SU-DHL-6 (cell line): ENCODE data around the gene CERS1.

Source experiments
- H2AFZ ChIP-seq: fragments of 200-600 bp; sonication (generic); 2 replicates; pipeline ENCODE4 v1.6.1; 2014; ENCODE audit warnings: low read depth, mild to moderate bottlenecking, moderate library complexity, mixed read lengths, antibody characterized with exemption, low read length; ENCODE audit not compliant: severe bottlenecking
- H3F3A ChIP-seq: fragments of 200-600 bp; shearing (Covaris generic); 2 replicates; pipeline ENCODE4 v1.6.0; 2016; ENCODE audit warnings: antibody characterized with exemption, mild to moderate bottlenecking; ENCODE audit not compliant: insufficient read depth
- H3K27ac ChIP-seq: fragments of 200-600 bp; sonication (generic); 2 replicates; pipeline ENCODE4 v1.5.1; 2016; ENCODE audit warnings: low read depth, mild to moderate bottlenecking, low read length, moderate library complexity, mixed read lengths
- H3K27me3 ChIP-seq: fragments of 200-600 bp; sonication (generic), shearing (Covaris generic); 2 replicates; pipeline ENCODE4 v1.6.0; 2014; ENCODE audit warnings: mild to moderate bottlenecking, low read length
- H3K36me3 ChIP-seq: fragments of 200-600 bp; sonication (generic); 2 replicates; pipeline ENCODE4 v1.6.1; 2014; ENCODE audit warnings: mild to moderate bottlenecking, low read length, mixed read lengths
- H3K4me2 ChIP-seq: fragments of 300-600, 200-600 bp; shearing (Covaris generic), sonication (generic); 2 replicates; pipeline ENCODE4 v1.6.0; 2014; ENCODE audit warnings: low read length, low read depth, mild to moderate bottlenecking; ENCODE audit not compliant: poor library complexity, severe bottlenecking
- H3K4me3 ChIP-seq: fragments of 200-600 bp; sonication (generic); 2 replicates; pipeline ENCODE4 v1.5.1; 2014; ENCODE audit warnings: antibody characterized with exemption, low read length, mild to moderate bottlenecking, mixed read lengths; ENCODE audit not compliant: insufficient read depth, poor library complexity, severe bottlenecking
- H3K79me2 ChIP-seq: fragments of 200-600 bp; sonication (generic); 2 replicates; pipeline ENCODE4 v1.6.1; 2014; ENCODE audit warnings: mild to moderate bottlenecking, low read length, moderate library complexity; ENCODE audit not compliant: insufficient read depth
- H3K9ac ChIP-seq: fragments of 200-600 bp; sonication (generic); 2 replicates; pipeline ENCODE4 v1.7.0; 2014; ENCODE audit warnings: mild to moderate bottlenecking, low read length
- H3K9me2 ChIP-seq: fragments of 200-600 bp; sonication (generic); replicated peaks from 2 replicates; pipeline ENCODE4 v1.6.1; 2014; ENCODE audit warnings: low read length; ENCODE audit not compliant: insufficient read depth
- H3K9me3 ChIP-seq: fragments of 200-600 bp; sonication (generic); 2 replicates; pipeline ENCODE4 v1.6.1; 2014; ENCODE audit warnings: low read length, mixed read lengths; ENCODE audit not compliant: insufficient read depth
- H4K20me1 ChIP-seq: fragments of 200-600 bp; sonication (generic); 2 replicates; pipeline ENCODE4 v1.6.1; 2014; ENCODE audit warnings: low read depth, mild to moderate bottlenecking, antibody characterized with exemption, low read length, moderate library complexity, mixed read lengths
- CTCF ChIP-seq: fragments of 200-600 bp; sonication (generic); IDR thresholded peaks from one replicate; pipeline ENCODE4 v1.5.1; 2017; ENCODE audit warnings: antibody characterized with exemption, mild to moderate bottlenecking, low read length, moderate library complexity; ENCODE audit not compliant: insufficient read depth, poor library complexity, severe bottlenecking
- EZH2phosphoT487 ChIP-seq: fragments of 200-600 bp; sonication (generic), shearing (Covaris generic); conservative IDR thresholded peaks from 2 replicates; pipeline ENCODE4 v1.6.1; 2018; ENCODE audit warnings: mild to moderate bottlenecking, antibody characterized with exemption, low read length, moderate library complexity, mixed read lengths

CERS1 gene

GRCh38 chr19:18848878-18849661 lies 46.9 kb downstream of the CERS1 start:
- no peaks in the 10 kb centered on the region for H3K27me3 ChIP-seq
- TF ChIP-seq EZH2phosphoT487 (no peak), CTCF (no peak)
- no peak overlapping the region for H3K4me3 ChIP-seq
- no peak overlapping the region for H2AFZ ChIP-seq
- H3K27ac ChIP-seq = no peak overlapping the region
- peaks cover 10% of the 10 kb centered on the region; the same call in 1 of the 2 replicates for H3K36me3 ChIP-seq
- H3K9me3 ChIP-seq = no peaks in the 10 kb centered on the region
- H4K20me1 ChIP-seq = peaks cover 9% of the 10 kb centered on the region; the same call in 1 of the 2 replicates
- H3K79me2 ChIP-seq = peaks cover 60% of the 10 kb centered on the region
- H3K4me2 ChIP-seq = no peak overlapping the region
- no peak overlapping the region for H3K9ac ChIP-seq
- H3F3A ChIP-seq = no peaks in the 10 kb centered on the region
- no peaks in the 10 kb centered on the region for H3K9me2 ChIP-seq

GRCh38 chr19:18847549-18848463 lies 48.2 kb downstream of the CERS1 start:
- H3K27ac ChIP-seq = no peak overlapping the region
- H2AFZ ChIP-seq = no peak overlapping the region
- no peak for TF ChIP-seq EZH2phosphoT487
- H3K36me3 ChIP-seq = peaks cover 10% of the 10 kb centered on the region; the same call in 1 of the 2 replicates
- H3K27me3 ChIP-seq = no peaks in the 10 kb centered on the region
- H3K9me2 ChIP-seq = no peaks in the 10 kb centered on the region
- H3K4me3 ChIP-seq = no peak overlapping the region
- H3K4me2 ChIP-seq = no peak overlapping the region
- peaks cover 4% of the 10 kb centered on the region; the same call in 1 of the 2 replicates for H3F3A ChIP-seq
- peaks cover 9% of the 10 kb centered on the region; the same call in 1 of the 2 replicates for H4K20me1 ChIP-seq
- no peak overlapping the region for H3K9ac ChIP-seq
- no peaks in the 10 kb centered on the region for H3K9me3 ChIP-seq
- peaks cover 73% of the 10 kb centered on the region for H3K79me2 ChIP-seq

GRCh38 chr19:18846862-18847548 lies 49.0 kb downstream of the CERS1 start:
- H3K9me2 ChIP-seq = no peaks in the 10 kb centered on the region
- H3F3A ChIP-seq = peaks cover 4% of the 10 kb centered on the region; the same call in 1 of the 2 replicates
- H3K27ac ChIP-seq = no peak overlapping the region
- TF ChIP-seq CTCF (peak; percentile 76), EZH2phosphoT487 (no peak)
- no peak overlapping the region for H3K4me2 ChIP-seq
- no peak overlapping the region for H2AFZ ChIP-seq
- H3K9me3 ChIP-seq = no peaks in the 10 kb centered on the region
- peaks cover 9% of the 10 kb centered on the region; the same call in 1 of the 2 replicates for H4K20me1 ChIP-seq
- H3K9ac ChIP-seq = no peak overlapping the region
- H3K27me3 ChIP-seq = no peaks in the 10 kb centered on the region
- H3K36me3 ChIP-seq = peaks cover 10% of the 10 kb centered on the region; the same call in 1 of the 2 replicates
- H3K79me2 ChIP-seq = peaks cover 81% of the 10 kb centered on the region
- no peak overlapping the region for H3K4me3 ChIP-seq
